Measurements from ENCODE around the gene WDR48.

DNA sequence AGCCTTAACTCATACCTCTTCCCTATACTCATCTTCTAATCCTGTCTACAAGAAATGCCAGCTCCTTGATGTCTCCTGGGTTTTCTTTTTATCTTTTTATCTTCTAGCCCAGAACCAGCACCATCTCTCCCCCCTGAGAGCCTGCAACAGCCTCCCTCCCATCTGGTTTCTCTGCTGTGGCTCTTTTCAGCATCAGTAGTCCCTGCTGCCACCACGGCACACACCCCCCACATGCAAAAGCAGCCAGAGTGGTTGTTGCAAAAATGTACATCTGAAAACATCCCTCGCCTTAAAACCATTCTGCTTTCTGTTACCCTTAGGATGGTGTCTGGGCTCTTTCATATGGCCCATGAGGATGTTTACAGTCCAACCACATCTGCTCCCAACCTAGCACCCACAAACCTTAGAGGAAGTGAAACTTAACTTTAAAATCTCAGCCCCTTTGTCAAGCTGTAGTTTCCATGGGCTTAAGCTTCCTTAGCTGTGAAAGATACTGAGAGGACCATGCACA lies 56.4 kb downstream of the WDR48 start:
- TF ChIP-seq, protein P1, sequence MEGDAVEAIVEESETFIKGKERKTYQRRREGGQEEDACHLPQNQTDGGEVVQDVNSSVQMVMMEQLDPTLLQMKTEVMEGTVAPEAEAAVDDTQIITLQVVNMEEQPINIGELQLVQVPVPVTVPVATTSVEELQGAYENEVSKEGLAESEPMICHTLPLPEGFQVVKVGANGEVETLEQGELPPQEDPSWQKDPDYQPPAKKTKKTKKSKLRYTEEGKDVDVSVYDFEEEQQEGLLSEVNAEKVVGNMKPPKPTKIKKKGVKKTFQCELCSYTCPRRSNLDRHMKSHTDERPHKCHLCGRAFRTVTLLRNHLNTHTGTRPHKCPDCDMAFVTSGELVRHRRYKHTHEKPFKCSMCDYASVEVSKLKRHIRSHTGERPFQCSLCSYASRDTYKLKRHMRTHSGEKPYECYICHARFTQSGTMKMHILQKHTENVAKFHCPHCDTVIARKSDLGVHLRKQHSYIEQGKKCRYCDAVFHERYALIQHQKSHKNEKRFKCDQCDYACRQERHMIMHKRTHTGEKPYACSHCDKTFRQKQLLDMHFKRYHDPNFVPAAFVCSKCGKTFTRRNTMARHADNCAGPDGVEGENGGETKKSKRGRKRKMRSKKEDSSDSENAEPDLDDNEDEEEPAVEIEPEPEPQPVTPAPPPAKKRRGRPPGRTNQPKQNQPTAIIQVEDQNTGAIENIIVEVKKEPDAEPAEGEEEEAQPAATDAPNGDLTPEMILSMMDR (IDR thresholded peaks at IDR 0.05; ENCODE audit: low read length), result no peak
- TF ChIP-seq EZH2 (IDR thresholded peaks at IDR 0.05; ENCODE audit: borderline replicate concordance, low read length), result no peak

All from OCI-LY1 (cell line).